KMS-11 (cell line): ENCODE measurements around the gene SUPT4H1.

Source experiments
- H2AFZ ChIP-seq: fragments of 200-600 bp; sonication (generic); 2 replicates; pipeline ENCODE4 v1.6.1; 2016; ENCODE audit warnings: antibody characterized with exemption, mixed run types, low read depth
- H3K27ac ChIP-seq: fragments of 200-600 bp; sonication (generic); 2 replicates; pipeline ENCODE4 v1.6.1; 2016; ENCODE audit warnings: mild to moderate bottlenecking, mixed run types
- H3K27me3 ChIP-seq: fragments of 200-600 bp; sonication (generic); 2 replicates; pipeline ENCODE4 v1.6.1; 2017; ENCODE audit warnings: mild to moderate bottlenecking, low read depth, mixed run types, moderate library complexity; ENCODE audit not compliant: insufficient read depth
- H3K36me3 ChIP-seq: fragments of 200-600 bp; sonication (generic); 2 replicates; pipeline ENCODE4 v1.6.1; 2017; ENCODE audit warnings: mild to moderate bottlenecking, mixed run types; ENCODE audit not compliant: insufficient read depth
- H3K4me1 ChIP-seq: fragments of 200-600 bp; sonication (generic); 2 replicates; pipeline ENCODE4 v1.6.1; 2016; ENCODE audit warnings: mild to moderate bottlenecking, low read depth, mixed run types; ENCODE audit not compliant: poor library complexity, severe bottlenecking
- H3K4me2 ChIP-seq: fragments of 200-600 bp; sonication (generic); 2 replicates; pipeline ENCODE4 v1.7.0; 2016; ENCODE audit warnings: mild to moderate bottlenecking, mixed run types
- H3K4me3 ChIP-seq: fragments of 200-600 bp; sonication (generic); IDR thresholded peaks from 2 replicates; pipeline ENCODE4 v1.6.1; 2017; ENCODE audit warnings: low read depth, low read length, mixed read lengths; ENCODE audit not compliant: insufficient read depth
- H3K79me2 ChIP-seq: fragments of 200-600 bp; sonication (generic); 2 replicates; pipeline ENCODE4 v1.6.1; 2016; ENCODE audit warnings: low read depth, mixed run types; ENCODE audit not compliant: insufficient read depth
- H3K9ac ChIP-seq: fragments of 200-600 bp; sonication (generic); 2 replicates; pipeline ENCODE4 v1.6.1; 2016; ENCODE audit warnings: mild to moderate bottlenecking, mixed run types
- H4K20me1 ChIP-seq: fragments of 200-600 bp; sonication (generic); 2 replicates; pipeline ENCODE4 v1.6.1; 2016; ENCODE audit warnings: mild to moderate bottlenecking, mixed run types; ENCODE audit not compliant: insufficient read depth
- CTCF ChIP-seq: fragments of 200-600 bp; sonication (generic); conservative IDR thresholded peaks from 2 replicates; pipeline ENCODE4 v1.6.1; 2017; ENCODE audit warnings: low read depth, mild to moderate bottlenecking, antibody characterized with exemption, low read length, moderate library complexity, mixed read lengths

Gene SUPT4H1

GRCh38 chr17:58391302-58391984 is 39.4 kb upstream of the SUPT4H1 start:
- no peaks in the 10 kb centered on the region for H3K79me2 ChIP-seq
- no peaks in the 10 kb centered on the region for H3K36me3 ChIP-seq
- TF ChIP-seq CTCF: no peak
- peaks cover 13% of the 10 kb centered on the region for H3K4me1 ChIP-seq
- no peak overlapping the region for H2AFZ ChIP-seq
- H3K9ac ChIP-seq: no peak overlapping the region
- H3K27me3 ChIP-seq: no peaks in the 10 kb centered on the region
- no peak overlapping the region for H3K27ac ChIP-seq
- H3K4me3 ChIP-seq: no peak overlapping the region
- no peak overlapping the region for H3K4me2 ChIP-seq
- no peaks in the 10 kb centered on the region for H4K20me1 ChIP-seq

- H3K4me1 ChIP-seq: peaks cover 13% of the 10 kb centered on the region
- no peaks in the 10 kb centered on the region for H3K27me3 ChIP-seq
- no peak overlapping the region for H3K9ac ChIP-seq
- no peak overlapping the region for H3K4me3 ChIP-seq
- no peak overlapping the region for H3K27ac ChIP-seq
- no peaks in the 10 kb centered on the region for H3K79me2 ChIP-seq
- H3K4me2 ChIP-seq: no peak overlapping the region
- no peaks in the 10 kb centered on the region for H4K20me1 ChIP-seq
- no peaks in the 10 kb centered on the region for H3K36me3 ChIP-seq
- no peak for TF ChIP-seq CTCF
- no peak overlapping the region for H2AFZ ChIP-seq
Measured at GRCh38 chr17:58390884-58391283, 38.9 kb upstream of the SUPT4H1 start.

- Histone ChIP-seq H3K4me3 (no peak overlapping the region), H3K27me3 (no peaks in the 10 kb centered on the region), H2AFZ (no peak overlapping the region), H3K79me2 (no peaks in the 10 kb centered on the region), H3K4me1 (peaks cover 19% of the 10 kb centered on the region), H4K20me1 (no peaks in the 10 kb centered on the region), H3K27ac (no peak overlapping the region), H3K9ac (no peak overlapping the region), H3K36me3 (no peaks in the 10 kb centered on the region), H3K4me2 (no peak overlapping the region)
- TF ChIP-seq CTCF: no peak
Measured at GRCh38 chr17:58388302-58389190, 36.5 kb upstream of the SUPT4H1 start.

GRCh38 chr17:58387834-58388233 is 35.8 kb upstream of the SUPT4H1 start:
- Histone ChIP-seq H3K4me3 (no peak overlapping the region), H3K36me3 (no peaks in the 10 kb centered on the region), H3K4me2 (no peak overlapping the region), H3K9ac (no peak overlapping the region), H3K79me2 (no peaks in the 10 kb centered on the region), H3K27ac (no peak overlapping the region), H3K4me1 (peaks cover 26% of the 10 kb centered on the region), H2AFZ (no peak overlapping the region), H3K27me3 (no peaks in the 10 kb centered on the region), H4K20me1 (no peaks in the 10 kb centered on the region)
- no peak for TF ChIP-seq CTCF
